UCSD-AML1 (cell line): ENCODE measurements around the gene DGLUCY.
"Not testable (repeated sequence)": the region's sequence is repeated elsewhere in the genome, so short reads cannot be mapped to it uniquely, and the experiment has no call there.

Experiments
- DNase-seq: peaks from one replicate; lab custom pipeline; 2025; ENCODE audit not compliant: unreplicated experiment; lab: John Stamatoyannopoulos, UW

The DGLUCY gene

DNA sequence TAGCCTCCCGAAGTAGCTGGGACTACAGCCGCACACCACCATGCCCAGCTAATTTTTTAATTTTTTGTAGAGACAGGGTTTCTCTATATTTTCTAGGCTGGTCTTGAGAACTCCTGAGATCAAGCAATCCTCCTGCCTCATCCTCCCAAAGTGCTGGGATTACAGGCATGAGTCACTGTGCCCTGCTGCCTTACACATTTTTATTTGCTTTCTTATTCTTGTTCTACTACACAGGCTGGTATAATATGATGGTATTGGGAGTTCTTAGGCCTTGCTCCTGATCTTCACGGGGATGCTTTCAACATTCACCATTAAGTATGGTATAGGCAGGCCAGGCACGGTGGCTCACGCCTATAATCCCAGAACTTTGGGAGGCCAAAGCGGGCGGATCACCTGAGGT lies 21.2 kb downstream of the DGLUCY start:
- no peak for DNase-seq

DNA sequence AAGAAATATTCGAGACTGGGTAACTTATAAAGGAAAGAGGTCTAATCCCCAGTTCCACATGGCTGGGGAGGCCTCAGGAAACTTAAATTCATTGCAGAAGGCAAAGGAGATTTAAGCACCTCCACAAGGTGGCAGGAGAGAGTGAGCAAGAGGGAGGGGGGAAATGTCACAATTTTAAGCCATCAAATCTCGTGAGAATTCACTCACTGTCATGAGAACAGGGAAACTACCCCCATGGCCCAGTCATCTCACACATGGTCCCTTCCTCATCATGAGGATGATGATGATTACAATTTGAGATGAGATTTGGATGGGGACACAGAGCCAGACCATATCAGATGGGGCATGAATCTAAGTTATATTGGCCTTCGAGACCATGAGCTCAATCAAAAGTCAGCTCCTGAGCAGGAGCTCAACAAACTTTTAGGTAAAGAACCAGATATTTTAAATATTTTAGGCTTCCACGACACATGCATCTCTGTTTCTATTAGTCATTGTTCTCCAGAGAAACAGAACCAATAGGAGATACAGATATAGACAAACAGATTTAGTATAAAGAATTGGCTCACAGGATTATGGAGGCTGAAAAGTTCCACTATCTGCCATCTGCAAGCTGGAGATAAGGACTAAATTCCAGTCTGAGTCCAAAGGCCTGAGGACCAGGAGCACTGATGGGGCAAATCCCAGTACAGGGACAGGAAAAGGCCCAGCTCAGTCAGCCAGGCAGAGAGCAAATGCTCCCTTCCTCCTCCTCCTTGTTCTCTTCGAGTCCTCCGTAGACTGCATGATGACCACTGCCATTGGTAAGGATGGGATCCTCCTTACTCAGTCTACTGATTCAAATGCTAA lies 24.9 kb downstream of the DGLUCY start:
- DNase-seq, result no peak

DNA sequence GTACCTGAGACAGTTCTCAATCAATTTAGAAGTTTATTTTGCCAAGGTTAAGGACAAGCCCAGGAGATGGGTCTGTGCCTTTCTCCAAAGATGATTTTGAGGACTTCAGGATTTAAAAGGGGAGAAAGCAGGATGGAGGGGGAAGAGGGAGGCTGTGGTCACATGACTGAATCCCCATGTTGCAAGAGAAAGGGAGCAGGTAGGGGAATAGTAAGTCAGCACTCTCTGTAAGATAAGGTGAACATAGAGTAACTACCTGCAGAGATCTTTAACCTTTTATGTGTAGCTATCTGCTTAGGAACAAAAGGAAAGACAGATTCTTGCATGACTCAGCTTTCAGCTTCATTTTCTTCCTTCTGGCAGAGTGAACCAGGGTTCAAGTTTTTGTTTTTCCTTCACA lies 25.9 kb downstream of the DGLUCY start:
- no peak for DNase-seq

DNA sequence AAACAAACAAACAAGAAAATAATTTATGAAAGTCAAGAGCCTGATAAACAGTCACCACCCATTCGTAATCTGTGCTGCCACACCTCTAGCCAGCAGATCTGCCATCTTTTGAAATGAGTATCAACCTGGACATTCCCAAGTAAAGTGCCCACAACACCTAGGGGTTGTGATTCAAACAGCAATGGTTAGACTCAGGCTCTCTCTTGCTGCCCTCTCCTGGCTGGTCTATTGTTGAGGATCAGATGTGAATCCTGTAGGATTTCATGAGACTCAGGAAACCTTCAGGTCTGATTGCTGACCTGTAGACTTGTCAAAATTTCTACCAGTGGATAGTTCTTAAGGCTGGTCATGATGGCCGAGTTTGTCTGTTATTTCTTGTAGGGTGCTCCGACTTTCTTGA lies 26.8 kb downstream of the DGLUCY start:
- DNase-seq, result no peak

DNA sequence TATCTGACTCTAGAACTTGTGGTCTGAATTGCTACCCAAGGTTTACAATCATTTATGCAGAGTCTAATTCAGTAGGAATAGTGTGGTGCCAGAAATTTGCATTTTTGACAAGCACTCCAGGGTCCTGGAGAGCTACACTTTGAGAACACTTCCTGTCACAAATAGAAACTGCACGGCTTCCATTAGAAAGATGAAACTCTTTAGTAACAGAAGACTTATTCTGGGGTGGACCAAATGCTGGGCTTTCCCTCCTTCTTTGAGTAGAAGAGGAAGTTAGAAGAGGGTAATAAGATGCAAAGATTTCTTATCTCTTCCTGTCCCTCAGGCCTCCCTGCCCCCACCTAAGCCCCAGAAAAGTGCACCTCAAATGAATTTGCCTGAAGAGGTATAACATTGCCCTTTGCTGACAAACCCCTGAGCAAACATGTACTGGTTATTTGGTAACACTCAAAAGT lies 28.4 kb downstream of the DGLUCY start:
- no peak for DNase-seq

DNA sequence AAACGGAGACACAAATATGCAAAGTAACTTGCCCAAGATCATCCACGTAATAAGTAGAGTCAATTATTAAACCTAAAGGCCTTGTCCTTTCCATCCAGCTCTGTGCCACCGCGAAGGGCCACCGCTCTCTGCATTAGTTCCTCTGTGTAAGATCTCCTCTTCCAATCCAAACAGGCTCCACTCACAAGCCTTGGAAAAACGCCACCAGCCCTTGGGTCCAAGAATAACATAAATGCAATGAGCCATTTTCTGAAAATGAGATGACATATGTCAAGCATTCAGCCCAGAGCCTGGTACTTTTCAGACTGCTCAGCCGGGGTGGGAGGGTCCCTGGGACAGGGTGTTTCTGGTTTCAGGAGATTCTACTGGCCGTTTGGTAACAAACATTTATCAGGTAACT lies 30.0 kb downstream of the DGLUCY start:
- DNase-seq, result no peak

DNA sequence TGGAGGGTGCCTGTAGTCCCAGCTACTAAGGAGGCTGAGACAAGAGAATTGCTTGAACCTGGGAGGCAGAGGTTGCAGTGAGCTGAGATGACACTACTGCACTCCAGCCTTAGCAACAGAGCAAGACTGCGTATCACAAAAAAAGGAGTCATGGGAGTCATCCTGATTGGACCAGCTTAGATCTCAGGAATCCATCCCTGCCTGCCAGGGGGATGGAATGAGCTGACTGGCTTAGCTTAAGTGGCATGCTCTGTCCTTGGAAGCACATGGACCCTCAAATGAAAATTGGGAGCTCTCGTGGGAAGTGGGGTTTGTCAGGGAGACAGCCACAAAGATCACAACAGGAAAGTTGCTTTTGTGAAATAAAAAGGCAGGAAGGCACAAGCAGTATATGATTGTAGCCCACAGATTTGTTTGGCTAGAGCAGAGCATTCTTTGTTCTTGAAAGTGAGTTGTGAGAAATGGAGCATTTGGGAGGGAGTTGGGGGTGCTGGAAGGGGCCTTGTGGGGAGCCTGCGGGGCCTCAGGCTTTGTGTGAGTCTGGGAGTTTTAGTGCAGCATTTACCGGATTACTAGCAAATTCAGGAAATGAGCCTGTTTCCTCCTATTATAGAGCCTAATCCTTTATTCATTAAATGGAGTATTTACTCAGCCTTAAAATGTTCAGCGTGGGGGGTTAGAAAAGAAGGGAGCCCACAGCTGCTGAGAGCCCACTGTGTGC lies 30.7 kb downstream of the DGLUCY start:
- DNase-seq, result no peak

DNA sequence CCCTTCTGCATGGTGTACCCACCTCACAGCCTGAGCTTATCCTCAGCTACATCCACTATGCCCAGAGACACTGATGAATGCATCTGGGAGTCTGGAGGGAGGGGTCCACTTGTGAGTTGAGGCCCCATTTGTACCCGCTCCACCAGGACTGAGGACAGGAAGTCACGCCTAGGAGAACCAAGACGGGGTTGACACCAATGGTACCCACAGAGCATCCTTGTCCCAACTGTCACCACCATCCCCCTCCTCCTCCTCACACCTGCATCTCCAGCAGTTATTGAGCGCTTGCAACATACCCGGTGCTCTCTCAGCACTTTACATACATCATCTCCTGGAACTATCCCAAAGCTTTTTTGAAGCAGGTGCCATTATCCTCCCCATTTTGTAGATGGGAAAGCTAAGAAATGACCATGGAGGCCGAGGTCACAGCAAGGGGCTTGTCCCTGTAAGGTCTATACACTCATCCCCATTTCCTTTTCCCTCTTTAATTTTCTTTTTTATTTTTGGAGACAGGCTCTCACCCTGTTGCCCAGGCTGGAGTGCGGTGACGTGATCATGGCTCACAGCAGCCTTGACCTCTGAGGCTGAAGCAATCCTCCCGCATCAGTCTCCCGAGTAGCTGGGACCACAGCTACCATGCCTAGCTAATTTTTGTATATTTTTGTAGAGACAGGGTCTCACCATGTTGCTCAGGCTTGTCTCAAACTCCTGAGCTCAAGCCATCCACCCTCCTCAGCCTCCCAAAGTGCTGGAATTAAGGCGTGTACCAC lies 31.7 kb downstream of the DGLUCY start:
- DNase-seq, result no peak

DNA sequence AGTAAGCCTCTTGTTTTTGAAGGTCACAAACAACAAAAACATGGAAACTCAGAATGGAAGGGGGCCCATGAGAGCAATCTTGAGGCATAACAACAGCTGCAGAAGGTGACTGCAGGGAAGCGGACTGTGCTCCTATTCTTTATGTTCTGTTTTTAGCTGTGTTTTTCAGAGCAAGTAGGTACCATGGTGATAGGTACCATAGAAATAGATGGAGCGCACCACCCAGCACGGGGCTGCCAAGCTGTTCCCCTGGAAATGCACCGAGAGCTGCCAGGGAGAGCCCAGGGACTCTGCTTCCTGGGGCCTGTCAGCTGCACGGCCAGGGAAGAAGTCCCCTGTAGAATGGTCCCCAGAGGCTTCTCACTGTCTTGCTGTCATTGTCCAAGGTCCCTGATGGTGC lies 32.8 kb downstream of the DGLUCY start:
- no peak for DNase-seq

DNA sequence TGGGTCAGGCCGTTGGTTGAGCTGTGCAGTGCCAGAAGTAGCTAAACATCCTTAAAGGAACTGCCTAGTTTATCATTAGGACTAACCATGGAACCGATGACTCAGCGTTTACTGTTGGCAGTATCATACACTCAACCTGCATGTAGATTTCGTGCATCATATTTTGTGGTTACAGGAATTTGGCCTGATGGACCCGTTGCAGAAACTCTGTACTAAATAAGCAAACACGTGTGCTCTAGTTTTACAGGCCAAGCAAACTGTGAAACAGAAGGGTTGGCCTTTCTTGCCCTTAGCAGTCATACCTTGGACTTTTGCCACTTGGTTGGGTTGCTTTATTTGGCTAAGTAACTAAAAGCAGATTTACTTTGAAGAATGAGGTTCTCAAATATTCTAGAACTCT lies 35.6 kb downstream of the DGLUCY start:
- no peak for DNase-seq

DNA sequence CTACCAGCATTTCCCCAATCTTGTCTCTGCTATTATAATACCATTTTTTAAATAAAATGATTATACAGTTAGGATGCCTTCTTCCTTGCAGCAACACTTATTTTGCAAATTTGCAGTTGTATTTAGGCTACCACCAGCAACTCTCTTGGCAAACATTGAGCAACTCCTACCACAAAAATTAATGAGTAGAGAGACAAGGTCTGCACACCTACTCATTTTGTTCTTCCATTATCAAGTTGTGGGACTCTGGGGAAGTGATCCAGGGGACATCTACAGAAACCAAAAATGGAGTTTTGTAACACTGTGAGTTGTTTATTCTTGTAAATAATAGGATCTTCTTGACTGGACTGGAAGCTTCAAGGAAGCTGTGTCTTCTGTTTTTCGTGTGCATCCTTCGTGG lies 38.6 kb downstream of the DGLUCY start:
- DNase-seq, result no peak

DNA sequence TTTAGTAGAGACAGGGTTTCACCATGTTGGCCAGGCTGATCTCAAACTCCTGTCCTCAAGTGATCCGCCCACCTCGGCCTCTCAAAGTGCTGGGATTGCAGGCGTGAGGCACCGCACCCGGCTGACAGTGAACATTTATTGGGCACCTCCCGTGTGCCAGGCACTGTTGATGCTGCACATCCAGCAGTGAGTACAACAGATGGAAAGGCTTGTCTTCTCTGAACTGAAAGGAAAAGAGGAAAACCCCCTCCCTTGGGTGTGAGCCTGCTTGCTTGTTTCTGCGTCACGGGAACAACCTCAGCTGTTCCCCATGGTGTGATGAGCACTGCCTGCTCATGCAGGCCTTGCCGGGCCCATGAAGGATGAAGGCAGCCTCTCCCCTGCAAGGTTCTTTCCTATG lies 39.5 kb downstream of the DGLUCY start:
- DNase-seq, result no peak

DNA sequence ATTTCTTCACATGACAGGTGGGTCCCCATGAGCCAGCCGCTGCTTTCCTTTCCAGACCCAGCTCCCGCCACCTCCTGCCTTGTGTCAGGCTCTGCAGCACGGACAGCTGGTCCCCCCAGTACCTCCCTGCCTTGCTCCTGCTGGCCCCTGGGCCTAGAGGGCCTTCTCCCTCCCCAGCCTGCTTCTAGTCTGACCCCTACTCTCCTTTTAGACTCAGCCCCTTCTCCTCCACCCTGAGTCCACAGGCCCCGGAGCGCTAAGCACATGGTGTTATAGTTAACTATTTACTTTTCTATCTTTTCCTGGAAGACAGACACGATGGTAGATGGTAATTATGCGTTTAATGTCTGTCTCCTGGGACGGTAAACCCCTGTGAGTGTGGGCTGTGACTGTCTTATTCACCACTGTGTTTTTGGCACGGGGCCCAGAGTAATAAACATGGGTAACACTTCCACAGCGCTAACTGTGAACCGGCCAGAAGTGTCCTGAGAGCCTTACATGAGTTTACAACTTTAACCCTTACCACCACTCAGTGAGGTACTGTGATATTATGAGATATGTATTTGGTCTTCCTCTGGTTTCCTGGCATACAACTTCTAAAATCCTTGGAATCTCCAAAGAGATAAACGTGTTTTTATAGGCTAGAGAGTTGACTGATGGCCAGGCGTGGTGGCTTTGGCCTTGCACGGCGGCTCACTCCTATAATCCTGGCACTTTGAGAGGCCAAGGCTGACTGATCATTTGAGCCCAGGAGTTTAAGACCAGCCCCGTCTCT lies 41.2 kb downstream of the DGLUCY start:
- DNase-seq, result no peak

DNA sequence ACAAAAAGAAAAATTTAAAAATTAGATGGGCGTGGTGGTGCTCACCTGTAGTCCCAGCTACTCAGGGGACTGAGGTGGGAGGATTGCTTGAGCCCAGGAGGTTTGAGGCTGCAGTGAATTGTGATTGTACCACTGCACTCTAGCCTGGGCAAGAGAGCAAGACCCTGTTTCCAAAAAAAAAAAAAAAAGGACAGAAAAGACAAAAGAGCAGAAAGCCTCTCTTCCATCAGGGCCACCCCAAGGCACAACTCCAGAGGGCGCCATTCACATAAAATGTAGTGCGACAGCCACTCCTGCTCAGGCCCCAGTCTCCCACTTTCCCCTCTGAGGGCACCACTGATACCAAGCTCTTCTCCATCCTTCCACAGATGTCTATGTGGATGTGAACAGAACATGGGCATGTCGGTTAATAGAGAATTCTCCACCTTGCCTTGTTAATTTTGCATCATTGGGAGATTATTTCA lies 41.8 kb downstream of the DGLUCY start:
- DNase-seq, result no peak

DNA sequence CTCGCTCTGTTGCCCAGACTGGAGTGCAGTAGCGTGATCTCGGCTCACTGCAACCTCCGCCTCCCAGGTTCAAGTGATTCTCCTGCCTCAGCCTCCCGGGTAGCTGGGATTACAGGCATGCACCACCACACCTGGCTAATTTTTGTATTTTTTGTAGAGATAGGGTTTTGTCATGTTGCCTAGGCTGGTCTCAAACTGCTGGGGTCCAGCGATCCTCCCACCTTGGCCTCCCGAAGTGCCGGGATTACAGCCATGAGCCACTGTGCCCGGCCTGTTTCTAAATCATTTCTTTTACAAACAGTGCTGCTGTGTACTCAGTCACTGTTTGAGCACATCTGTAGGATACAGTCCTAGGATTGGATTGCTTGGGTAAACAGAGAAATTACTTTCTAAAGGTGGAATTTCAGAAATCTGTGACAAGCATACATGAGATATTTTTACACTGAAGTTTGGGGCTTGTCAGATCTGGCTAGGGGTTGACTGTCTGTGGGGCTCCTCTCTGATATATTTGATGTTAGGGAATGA lies 42.3 kb downstream of the DGLUCY start:
- not testable (repeated sequence) for DNase-seq

DNA sequence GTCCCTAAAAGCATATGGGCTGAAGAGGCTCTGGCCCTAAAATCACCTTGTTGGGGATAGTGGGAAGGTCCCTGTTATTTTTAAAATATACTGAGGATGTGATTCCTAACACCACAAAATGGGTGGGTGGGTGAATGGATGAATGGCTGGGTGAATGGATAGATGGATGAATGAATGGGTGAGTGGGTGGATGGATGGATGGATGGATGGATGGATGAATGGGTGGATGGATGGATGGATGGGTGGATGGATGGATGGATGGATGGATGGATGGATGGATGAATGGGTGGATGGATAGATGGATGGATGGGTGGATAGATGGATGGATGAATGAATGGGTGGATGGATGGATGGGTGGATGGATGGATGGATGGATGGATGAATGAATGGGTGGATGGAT lies 43.0 kb downstream of the DGLUCY start:
- DNase-seq, result not testable (repeated sequence)

DNA sequence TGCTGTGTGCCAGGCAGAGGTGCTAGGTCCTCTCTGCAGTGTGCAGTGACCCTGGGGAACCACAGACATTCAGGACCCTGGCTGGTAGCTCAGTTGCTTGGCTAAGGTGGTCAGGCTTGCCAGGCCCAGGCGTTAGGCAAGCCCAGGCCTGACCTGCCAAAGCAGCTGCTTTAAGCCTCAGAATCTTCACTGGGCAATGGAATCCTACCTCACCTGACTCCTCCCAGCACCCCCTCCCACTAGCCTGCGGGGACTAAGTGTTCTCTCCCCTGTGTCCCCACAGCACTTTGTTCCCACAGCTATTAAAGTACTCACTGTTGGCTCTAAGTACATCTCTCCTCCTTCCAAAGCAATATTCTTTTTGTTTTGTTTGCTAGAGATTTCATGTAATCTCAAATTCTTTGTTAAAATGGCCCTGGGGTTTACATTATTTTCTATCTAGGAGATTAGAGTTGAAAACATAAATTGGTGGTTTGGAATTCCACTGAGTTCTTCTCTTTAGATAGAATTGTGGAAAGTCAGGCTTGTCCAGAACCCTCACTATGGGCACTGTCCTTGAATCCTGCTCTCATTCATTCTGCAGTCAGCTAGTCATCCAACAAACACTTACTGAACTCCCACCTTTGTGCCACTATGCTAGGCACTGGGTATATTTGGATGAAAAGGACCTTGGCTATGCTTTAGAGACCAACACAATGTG lies 44.4 kb downstream of the DGLUCY start:
- no peak for DNase-seq

DNA sequence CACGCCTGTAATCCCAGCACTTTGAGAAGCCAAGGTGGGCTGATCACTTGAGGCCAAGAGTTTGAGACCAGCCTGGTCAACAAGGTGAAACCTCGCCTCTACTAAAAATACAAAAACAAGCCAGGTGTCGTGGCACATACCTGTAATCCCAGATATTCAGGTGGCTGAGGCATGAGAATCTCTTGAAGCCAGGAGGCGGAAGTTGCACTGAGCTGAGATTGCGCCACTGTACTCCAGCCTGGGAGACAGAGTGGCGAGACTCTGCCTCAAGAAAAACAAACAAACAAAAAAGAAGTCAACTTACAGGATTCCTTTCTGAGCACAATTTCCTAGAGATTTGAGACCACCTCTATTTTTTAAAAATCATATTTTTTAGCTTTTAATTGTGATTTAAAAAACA lies 45.3 kb downstream of the DGLUCY start:
- DNase-seq, result no peak

DNA sequence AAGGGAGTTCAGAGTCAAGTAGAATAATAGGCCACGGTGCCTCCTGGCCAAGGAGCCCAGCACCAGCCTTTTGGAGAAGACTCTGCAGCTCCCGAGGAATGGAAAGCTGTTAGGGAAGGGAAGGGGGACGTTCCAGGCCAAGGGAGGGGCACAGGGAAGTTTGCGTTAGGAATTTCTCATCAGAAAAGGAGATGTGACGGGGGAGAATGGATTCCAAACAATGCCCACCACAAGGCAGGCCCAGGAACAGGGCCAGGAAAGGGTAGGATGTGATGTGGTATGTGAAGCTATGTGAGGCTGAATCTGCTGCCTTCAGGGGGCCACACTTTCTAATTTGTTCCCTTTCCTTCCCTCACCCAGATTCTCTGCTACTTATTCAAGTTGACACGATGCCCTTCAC lies 46.0 kb downstream of the DGLUCY start:
- no peak for DNase-seq

DNA sequence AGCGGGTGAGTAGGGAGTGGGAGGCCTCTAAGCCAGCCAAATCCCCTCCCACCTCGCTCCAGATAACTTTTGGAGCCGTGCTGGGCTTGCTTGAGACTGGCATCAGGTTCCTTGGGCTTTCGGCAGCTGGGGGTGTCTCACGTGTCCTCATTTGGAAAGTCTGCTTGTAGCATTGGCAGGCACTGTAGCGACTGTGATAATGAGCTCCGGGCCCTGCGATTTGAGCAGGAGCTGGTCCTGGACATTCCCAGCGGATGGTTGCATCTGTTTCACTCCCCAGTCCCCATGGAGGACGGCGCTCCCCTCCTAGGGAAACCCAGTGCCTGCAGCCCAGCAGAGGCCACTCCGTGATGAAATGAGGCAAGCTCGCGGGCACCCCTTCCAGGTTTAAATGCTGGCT lies 49.4 kb downstream of the DGLUCY start:
- DNase-seq, result no peak
